HepG2 (cell line): Measurements from ENCODE around the gene NLRC3. TPM values are rescaled to one million over a fixed set of nuclear protein-coding genes. Genes with fewer than 3 reads are reported as not detected.

Experiments used
- ADNP ChIP-seq: sonication (generic); formaldehyde crosslinking; IDR thresholded peaks from 2 replicates; pipeline ENCODE4 v1.4.0; 2020; ENCODE audit warnings: missing genetic modification reagents
- ATF7 ChIP-seq, 2 experiments: fragments of 450-650 bp in 1 of 2; sonication (generic) in 1 of 2; formaldehyde crosslinking in 1 of 2; IDR thresholded peaks; 2 replicates each; pipeline versions ENCODE4 v1.4.0 to v1.6.1; 2016 to 2020; ENCODE audit warnings: antibody characterized with exemption in 1 of 2, mild to moderate bottlenecking in 1 of 2, missing genetic modification reagents in 1 of 2
- CCAR2 ChIP-seq: fragments of 200-400 bp; formaldehyde crosslinking; optimal IDR thresholded peaks from 2 replicates; pipeline ENCODE3; 2018; ENCODE audit warnings: low read depth, mild to moderate bottlenecking, low read length, moderate library complexity
- FOXJ3 ChIP-seq: sonication (generic); formaldehyde crosslinking; IDR thresholded peaks from 2 replicates; pipeline ENCODE4 v1.4.0; 2020; ENCODE audit warnings: missing genetic modification reagents, mild to moderate bottlenecking, borderline replicate concordance
- GABPB1 ChIP-seq: IDR thresholded peaks from 2 replicates; pipeline ENCODE4 v1.6.1; 2016; ENCODE audit warnings: mild to moderate bottlenecking, missing genetic modification reagents, moderate library complexity, missing compliant biosample characterization
- HCFC1 ChIP-seq: fragments of 150-350 bp; IDR thresholded peaks from 2 replicates; pipeline ENCODE4 v1.6.1; 2014; ENCODE audit warnings: low read depth, low read length
- IKZF4 ChIP-seq: sonication (generic); formaldehyde crosslinking; IDR thresholded peaks from 2 replicates; pipeline ENCODE4 v1.5.1; 2020; ENCODE audit warnings: borderline replicate concordance, mild to moderate bottlenecking, low read depth, missing genetic modification reagents; ENCODE audit errors: not compliant biosample characterization
- MAFG ChIP-seq: sonication (generic); formaldehyde crosslinking; IDR thresholded peaks from 2 replicates; pipeline ENCODE4 v1.5.1; 2020; ENCODE audit warnings: mild to moderate bottlenecking, missing genetic modification reagents
- MTF1 ChIP-seq: sonication (generic); formaldehyde crosslinking; IDR thresholded peaks from 2 replicates; pipeline ENCODE4 v1.5.0; 2020; ENCODE audit warnings: missing genetic modification reagents
- ONECUT2 ChIP-seq: sonication (generic); formaldehyde crosslinking; IDR thresholded peaks from 2 replicates; pipeline ENCODE4 v1.4.0; 2020; ENCODE audit warnings: missing genetic modification reagents
- PPARG ChIP-seq: conservative IDR thresholded peaks from 2 replicates; pipeline ENCODE4 v1.6.1; 2016; ENCODE audit warnings: missing biosample characterization, missing genetic modification reagents
- ZNF263 ChIP-seq: sonication (generic); formaldehyde crosslinking; IDR thresholded peaks from 2 replicates; pipeline ENCODE4 v1.4.0; 2020; ENCODE audit warnings: missing genetic modification reagents
- ZNF441 ChIP-seq: sonication (generic); formaldehyde crosslinking; IDR thresholded peaks from 2 replicates; pipeline ENCODE4 v1.7.0; 2021; ENCODE audit warnings: missing genetic modification reagents, borderline replicate concordance
- ZNF709 ChIP-seq: sonication (generic); formaldehyde crosslinking; IDR thresholded peaks from 2 replicates; pipeline ENCODE4 v1.5.0; 2020; ENCODE audit warnings: mild to moderate bottlenecking, missing genetic modification reagents
- ZNF772 ChIP-seq: sonication (generic); formaldehyde crosslinking; IDR thresholded peaks from 2 replicates; pipeline ENCODE4 v1.5.0; 2020; ENCODE audit warnings: mild to moderate bottlenecking, missing genetic modification reagents
- ZNF839 ChIP-seq: sonication (generic); formaldehyde crosslinking; IDR thresholded peaks from 2 replicates; pipeline ENCODE4 v1.4.0; 2020; ENCODE audit warnings: missing genetic modification reagents, mild to moderate bottlenecking, borderline replicate concordance
- polyA plus RNA-seq, 8 experiments: library from polyadenylated mRNA; depleted of rRNA in 3 of 8; stranded (reverse) in 7 of 8; unstranded in 1 of 8; fragments of >200 nt; fragmentation: Illumina TruSeq in 4 of 8; extraction: Trizol in 4 of 8; gene quantifications; 2 replicates each; pipeline versions ENCODE4 v1.2.1 to v1.2.3, GENCODE V29; 2011 to 2016; ENCODE audit warnings: low read depth in 4 of 8, missing spikeins in 1 of 8, mixed read lengths in 1 of 8; ENCODE audit not compliant: insufficient read depth in 1 of 8
- total RNA-seq, 5 experiments: library from RNA; depleted of rRNA; stranded (reverse); fragments of >200 nt; fragmentation: Illumina TruSeq; extraction: Trizol; gene quantifications; 2 replicates each; pipeline ENCODE4 v1.2.3, GENCODE V29; 2016; ENCODE audit warnings: low read depth in 1 of 5
- TF ChIP-seq, protein P1 (sequence below), 2 experiments: fragments of 450-650 bp in 1 of 2; sonication (generic) in 1 of 2; formaldehyde crosslinking in 1 of 2; IDR thresholded peaks; 2 replicates each; pipeline versions ENCODE4 v1.6.1 to v1.8.0; 2016 to 2022; ENCODE audit warnings: antibody characterized with exemption in 1 of 2, mild to moderate bottlenecking in 1 of 2, missing genetic modification reagents in 1 of 2
- TF ChIP-seq, protein P2 (sequence below): IDR thresholded peaks from 2 replicates; pipeline ENCODE4 v1.6.1; 2016; ENCODE audit warnings: missing genetic modification reagents, missing compliant biosample characterization

Gene NLRC3
- total and polyA plus RNA-seq, 2 of the 13 experiments (the other 11 are each of a cell fraction or from before 2014, with no cell fraction given): not detected

DNA sequence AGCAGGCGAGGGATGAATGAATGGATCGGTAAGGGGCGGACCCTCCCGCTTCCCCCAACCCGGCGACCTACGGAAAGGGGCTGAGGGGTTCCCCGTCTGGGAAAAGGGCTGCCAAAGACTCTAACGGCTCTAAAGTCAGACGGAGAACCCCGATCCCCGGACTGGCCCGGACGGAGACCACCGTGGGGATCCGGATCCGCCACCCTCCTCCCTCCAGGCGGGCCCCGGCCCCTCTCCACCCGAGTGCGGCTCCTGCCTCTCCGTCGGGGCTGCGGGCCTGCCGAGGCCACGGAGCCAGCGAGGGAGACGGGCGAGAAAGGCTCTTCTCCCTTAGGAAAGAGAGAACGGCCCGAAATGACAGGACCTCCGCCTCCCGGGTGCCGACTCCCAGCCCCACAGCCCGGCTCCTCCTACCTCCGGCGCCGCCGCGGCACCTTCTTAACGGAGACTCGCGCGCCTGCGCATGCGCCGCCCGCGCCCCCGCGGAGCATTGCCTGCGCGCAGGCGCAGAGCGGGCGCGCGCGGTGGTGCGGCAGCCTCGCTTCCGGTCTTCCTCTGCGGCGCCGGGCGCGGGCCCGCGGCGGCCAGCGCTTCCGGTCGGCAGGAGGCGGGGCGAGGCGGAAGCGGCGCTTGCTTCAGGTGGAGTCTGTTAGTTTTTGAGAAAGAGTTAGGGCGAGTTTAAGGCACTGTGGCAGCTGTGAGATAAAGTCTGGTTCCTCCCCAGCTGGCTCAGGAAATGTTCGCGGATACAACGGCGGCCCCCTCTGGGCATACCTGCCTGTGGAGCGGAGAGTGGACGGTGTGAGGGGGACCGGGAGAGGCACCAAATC lies 34.2 kb upstream of the NLRC3 start, which contains the start of gene SLX4 (continued):
- TF ChIP-seq, protein P1, sequence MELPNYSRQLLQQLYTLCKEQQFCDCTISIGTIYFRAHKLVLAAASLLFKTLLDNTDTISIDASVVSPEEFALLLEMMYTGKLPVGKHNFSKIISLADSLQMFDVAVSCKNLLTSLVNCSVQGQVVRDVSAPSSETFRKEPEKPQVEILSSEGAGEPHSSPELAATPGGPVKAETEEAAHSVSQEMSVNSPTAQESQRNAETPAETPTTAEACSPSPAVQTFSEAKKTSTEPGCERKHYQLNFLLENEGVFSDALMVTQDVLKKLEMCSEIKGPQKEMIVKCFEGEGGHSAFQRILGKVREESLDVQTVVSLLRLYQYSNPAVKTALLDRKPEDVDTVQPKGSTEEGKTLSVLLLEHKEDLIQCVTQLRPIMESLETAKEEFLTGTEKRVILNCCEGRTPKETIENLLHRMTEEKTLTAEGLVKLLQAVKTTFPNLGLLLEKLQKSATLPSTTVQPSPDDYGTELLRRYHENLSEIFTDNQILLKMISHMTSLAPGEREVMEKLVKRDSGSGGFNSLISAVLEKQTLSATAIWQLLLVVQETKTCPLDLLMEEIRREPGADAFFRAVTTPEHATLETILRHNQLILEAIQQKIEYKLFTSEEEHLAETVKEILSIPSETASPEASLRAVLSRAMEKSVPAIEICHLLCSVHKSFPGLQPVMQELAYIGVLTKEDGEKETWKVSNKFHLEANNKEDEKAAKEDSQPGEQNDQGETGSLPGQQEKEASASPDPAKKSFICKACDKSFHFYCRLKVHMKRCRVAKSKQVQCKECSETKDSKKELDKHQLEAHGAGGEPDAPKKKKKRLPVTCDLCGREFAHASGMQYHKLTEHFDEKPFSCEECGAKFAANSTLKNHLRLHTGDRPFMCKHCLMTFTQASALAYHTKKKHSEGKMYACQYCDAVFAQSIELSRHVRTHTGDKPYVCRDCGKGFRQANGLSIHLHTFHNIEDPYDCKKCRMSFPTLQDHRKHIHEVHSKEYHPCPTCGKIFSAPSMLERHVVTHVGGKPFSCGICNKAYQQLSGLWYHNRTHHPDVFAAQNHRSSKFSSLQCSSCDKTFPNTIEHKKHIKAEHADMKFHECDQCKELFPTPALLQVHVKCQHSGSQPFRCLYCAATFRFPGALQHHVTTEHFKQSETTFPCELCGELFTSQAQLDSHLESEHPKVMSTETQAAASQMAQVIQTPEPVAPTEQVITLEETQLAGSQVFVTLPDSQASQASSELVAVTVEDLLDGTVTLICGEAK (IDR thresholded peaks at IDR 0.05): no peak
- TF ChIP-seq, protein P1 (CRISPR knock-in tag; IDR thresholded peaks at IDR 0.05): no peak
- TF ChIP-seq CCAR2 (no peak), ZNF709 (0 out of 2 replicates have a peak, but pooled peaks have one; percentile 54), FOXJ3 (no peak), MTF1 (no peak), MAFG (CRISPR knock-in tag) (no peak), HCFC1 (0 out of 2 replicates have a peak, but pooled peaks have one; percentile 27), ZNF441 (CRISPR knock-in tag) (peak; percentile 28; the same call in 1 of the 2 replicates), ZNF772 (CRISPR knock-in tag) (peak; percentile 65; the same call in 1 of the 2 replicates), ZNF839 (CRISPR knock-in tag) (peak; percentile 8; the same call in 1 of the 2 replicates), ZNF263 (CRISPR knock-in tag) (peak; percentile 56), ONECUT2 (CRISPR knock-in tag) (no peak), GABPB1 (CRISPR knock-in tag) (peak; percentile 89), IKZF4 (no peak), PPARG (no peak), ATF7 (IDR thresholded peaks at IDR 0.05) (no peak), ATF7 (CRISPR knock-in tag; IDR thresholded peaks at IDR 0.05) (no peak), ADNP (CRISPR knock-in tag) (no peak)
- TF ChIP-seq, protein P2, sequence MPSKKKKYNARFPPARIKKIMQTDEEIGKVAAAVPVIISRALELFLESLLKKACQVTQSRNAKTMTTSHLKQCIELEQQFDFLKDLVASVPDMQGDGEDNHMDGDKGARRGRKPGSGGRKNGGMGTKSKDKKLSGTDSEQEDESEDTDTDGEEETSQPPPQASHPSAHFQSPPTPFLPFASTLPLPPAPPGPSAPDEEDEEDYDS: peak; percentile 39; the same call in 1 of the 2 replicates
